ENCODE measurements around the gene NDUFS3.

DNA sequence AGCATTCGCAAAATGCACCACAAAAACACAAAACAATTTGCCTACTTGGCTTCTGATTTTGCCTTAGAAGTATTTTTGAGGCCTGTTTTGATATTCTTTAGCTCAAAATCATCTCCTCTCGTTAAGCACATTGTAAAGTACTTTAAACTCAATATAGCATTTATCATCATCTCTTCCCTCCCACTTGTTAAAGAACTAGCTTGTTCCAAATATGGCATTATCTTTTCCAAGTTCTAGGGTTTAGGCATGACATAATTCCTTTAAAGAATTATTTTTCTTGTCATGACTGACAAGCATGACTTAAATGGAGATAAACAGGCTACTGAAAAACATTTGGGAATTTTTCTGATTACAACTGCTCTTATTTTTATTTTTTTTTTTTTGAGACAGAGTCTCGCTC lies 47.2 kb upstream of the NDUFS3 start:
- TF ChIP-seq, protein P1, sequence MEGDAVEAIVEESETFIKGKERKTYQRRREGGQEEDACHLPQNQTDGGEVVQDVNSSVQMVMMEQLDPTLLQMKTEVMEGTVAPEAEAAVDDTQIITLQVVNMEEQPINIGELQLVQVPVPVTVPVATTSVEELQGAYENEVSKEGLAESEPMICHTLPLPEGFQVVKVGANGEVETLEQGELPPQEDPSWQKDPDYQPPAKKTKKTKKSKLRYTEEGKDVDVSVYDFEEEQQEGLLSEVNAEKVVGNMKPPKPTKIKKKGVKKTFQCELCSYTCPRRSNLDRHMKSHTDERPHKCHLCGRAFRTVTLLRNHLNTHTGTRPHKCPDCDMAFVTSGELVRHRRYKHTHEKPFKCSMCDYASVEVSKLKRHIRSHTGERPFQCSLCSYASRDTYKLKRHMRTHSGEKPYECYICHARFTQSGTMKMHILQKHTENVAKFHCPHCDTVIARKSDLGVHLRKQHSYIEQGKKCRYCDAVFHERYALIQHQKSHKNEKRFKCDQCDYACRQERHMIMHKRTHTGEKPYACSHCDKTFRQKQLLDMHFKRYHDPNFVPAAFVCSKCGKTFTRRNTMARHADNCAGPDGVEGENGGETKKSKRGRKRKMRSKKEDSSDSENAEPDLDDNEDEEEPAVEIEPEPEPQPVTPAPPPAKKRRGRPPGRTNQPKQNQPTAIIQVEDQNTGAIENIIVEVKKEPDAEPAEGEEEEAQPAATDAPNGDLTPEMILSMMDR (IDR thresholded peaks at IDR 0.05) = no peak
- TF ChIP-seq POLR2A (IDR thresholded peaks at IDR 0.05) = no peak

Measured in body of pancreas (tissue), 4 donors.